ENCODE data around the gene CD209. TPM values are rescaled to one million over a fixed set of nuclear protein-coding genes. Genes with fewer than 3 reads are reported as not detected.

CD209 gene
- total RNA-seq, 1 donor from 2014 or later, result not detected

GRCh38 chr19:7733376-7733775 is 14.0 kb downstream of the CD209 start:
- DNase-seq (ENCODE audit: extremely low spot score, unreplicated experiment), result no peak
- Mint-ChIP-seq H3K27ac (ENCODE audit: unreplicated experiment) (no peak overlapping the region), H3K27me3 (ENCODE audit: unreplicated experiment) (peaks cover 36% of the 10 kb centered on the region), H3K9me3 (ENCODE audit: unreplicated experiment) (no peaks in the 10 kb centered on the region), H3K36me3 (ENCODE audit: unreplicated experiment) (no peaks in the 10 kb centered on the region), H3K4me3 (ENCODE audit: unreplicated experiment) (no peak overlapping the region), H3K4me1 (ENCODE audit: unreplicated experiment) (no peaks in the 10 kb centered on the region)
- TF ChIP-seq CTCF (IDR thresholded peaks at IDR 0.05), result no peak

GRCh38 chr19:7732045-7732444 is 15.3 kb downstream of the CD209 start, which contains the start of gene CLEC4G:
CLEC4G (minus strand) TSS chr19:7732110; CDS start chr19:7732102, 8 bp downstream.
- Mint-ChIP-seq H3K9me3 (ENCODE audit: unreplicated experiment) (no peaks in the 10 kb centered on the region), H3K4me3 (ENCODE audit: unreplicated experiment) (no peak within 1 kb of the TSS), H3K27ac (ENCODE audit: unreplicated experiment) (no peak within 1 kb of the TSS), H3K4me1 (ENCODE audit: unreplicated experiment) (no peaks in the 10 kb centered on the region), H3K36me3 (ENCODE audit: unreplicated experiment) (no peaks in the 10 kb centered on the region), H3K27me3 (ENCODE audit: unreplicated experiment) (peaks cover 46% of the 10 kb centered on the region)
- no peak for TF ChIP-seq CTCF (IDR thresholded peaks at IDR 0.05)
- DNase-seq (ENCODE audit: extremely low spot score, unreplicated experiment), result no peak

GRCh38 chr19:7731615-7732014 is 15.7 kb downstream of the CD209 start:
- no peaks in the 10 kb centered on the region for H3K9me3 Mint-ChIP-seq (ENCODE audit: unreplicated experiment)
- H3K4me3 Mint-ChIP-seq (ENCODE audit: unreplicated experiment), result no peak overlapping the region
- no peak for DNase-seq (ENCODE audit: extremely low spot score, unreplicated experiment)
- peaks cover 46% of the 10 kb centered on the region for H3K27me3 Mint-ChIP-seq (ENCODE audit: unreplicated experiment)
- no peak for TF ChIP-seq CTCF (IDR thresholded peaks at IDR 0.05)
- H3K27ac Mint-ChIP-seq (ENCODE audit: unreplicated experiment), result no peak overlapping the region
- no peaks in the 10 kb centered on the region for H3K4me1 Mint-ChIP-seq (ENCODE audit: unreplicated experiment)
- H3K36me3 Mint-ChIP-seq (ENCODE audit: unreplicated experiment), result no peaks in the 10 kb centered on the region

GRCh38 chr19:7731218-7731595 is 16.1 kb downstream of the CD209 start:
- Mint-ChIP-seq H3K4me1 (ENCODE audit: unreplicated experiment) (no peaks in the 10 kb centered on the region), H3K27me3 (ENCODE audit: unreplicated experiment) (peaks cover 46% of the 10 kb centered on the region), H3K27ac (ENCODE audit: unreplicated experiment) (no peak overlapping the region), H3K36me3 (ENCODE audit: unreplicated experiment) (no peaks in the 10 kb centered on the region), H3K4me3 (ENCODE audit: unreplicated experiment) (no peak overlapping the region), H3K9me3 (ENCODE audit: unreplicated experiment) (no peaks in the 10 kb centered on the region)
- TF ChIP-seq CTCF (IDR thresholded peaks at IDR 0.05), result no peak
- DNase-seq (ENCODE audit: extremely low spot score, unreplicated experiment), result no peak

- Mint-ChIP-seq H3K4me1 (ENCODE audit: unreplicated experiment) (no peaks in the 10 kb centered on the region), H3K9me3 (ENCODE audit: unreplicated experiment) (no peaks in the 10 kb centered on the region), H3K4me3 (ENCODE audit: unreplicated experiment) (no peak overlapping the region), H3K36me3 (ENCODE audit: unreplicated experiment) (no peaks in the 10 kb centered on the region), H3K27ac (ENCODE audit: unreplicated experiment) (no peak overlapping the region), H3K27me3 (ENCODE audit: unreplicated experiment) (peaks cover 41% of the 10 kb centered on the region)
- no peak for DNase-seq (ENCODE audit: extremely low spot score, unreplicated experiment)
- no peak for TF ChIP-seq CTCF (IDR thresholded peaks at IDR 0.05)
These were observed 16.8 kb downstream of the CD209 start for GRCh38 chr19:7730286-7731217.

Measured in osteocyte (in vitro differentiated cells).